Measurements from ENCODE around the gene TECPR2. TPM values are rescaled to one million over a fixed set of nuclear protein-coding genes. Genes with fewer than 3 reads are reported as not detected.
A peak's percentile ranks its signal among the peaks of the same experiment; 100 is the strongest.

Gene TECPR2
- total and polyA plus RNA-seq, 2 of the 13 experiments (the other 11 are each of a cell fraction or from before 2014, with no cell fraction given): 3.5 to 5.7 TPM

GRCh38 chr14:102464846-102465341, 102.2 kb downstream of the TECPR2 start (continued):
- TF ChIP-seq ZNF362 (CRISPR knock-in tag; IDR thresholded peaks at IDR 0.05; ENCODE audit: borderline replicate concordance) (no peak; the same call in 1 of the 2 replicates), HCFC1 (IDR thresholded peaks at IDR 0.05; ENCODE audit: low read depth, low read length) (no peak), ZNF609 (CRISPR knock-in tag; IDR thresholded peaks at IDR 0.05; ENCODE audit: borderline replicate concordance) (peak; percentile 84), CEBPG (CRISPR knock-in tag; IDR thresholded peaks at IDR 0.05) (no peak; the same call in 1 of the 2 replicates), SOX6 (IDR thresholded peaks at IDR 0.05) (no peak), SOX6 (CRISPR knock-in tag; IDR thresholded peaks at IDR 0.05) (peak; percentile 95), MLXIP (CRISPR knock-in tag; IDR thresholded peaks at IDR 0.05; ENCODE audit: borderline replicate concordance) (no peak), ZFY (CRISPR knock-in tag; IDR thresholded peaks at IDR 0.05) (no peak), DBP (CRISPR knock-in tag; IDR thresholded peaks at IDR 0.05; ENCODE audit: not compliant biosample characterization) (no peak), ZNF597 (CRISPR knock-in tag; IDR thresholded peaks at IDR 0.05) (no peak), TCF12 (IDR thresholded peaks at IDR 0.05) (no peak), TCF12 (CRISPR knock-in tag; IDR thresholded peaks at IDR 0.05) (no peak), ZNF234 (CRISPR knock-in tag; conservative IDR thresholded peaks at IDR 0.05) (no peak), ZNF18 (CRISPR knock-in tag; IDR thresholded peaks at IDR 0.05; ENCODE audit: insufficient replicate concordance) (no peak), GFI1 (CRISPR knock-in tag; IDR thresholded peaks at IDR 0.05; ENCODE audit: borderline replicate concordance) (peak; percentile 92), MZF1 (CRISPR knock-in tag; IDR thresholded peaks at IDR 0.05; ENCODE audit: borderline replicate concordance) (no peak), KMT2B (CRISPR knock-in tag; IDR thresholded peaks at IDR 0.05) (no peak), SSRP1 (CRISPR knock-in tag; IDR thresholded peaks at IDR 0.05) (no peak)
